KMS-11 (cell line): ENCODE results near the gene LIX1.

Source experiments
- H2AFZ ChIP-seq: fragments of 200-600 bp; sonication (generic); 2 replicates; pipeline ENCODE4 v1.6.1; 2016; ENCODE audit warnings: antibody characterized with exemption, mixed run types, low read depth
- H3K27ac ChIP-seq: fragments of 200-600 bp; sonication (generic); 2 replicates; pipeline ENCODE4 v1.6.1; 2016; ENCODE audit warnings: mild to moderate bottlenecking, mixed run types
- H3K27me3 ChIP-seq: fragments of 200-600 bp; sonication (generic); 2 replicates; pipeline ENCODE4 v1.6.1; 2017; ENCODE audit warnings: mild to moderate bottlenecking, low read depth, mixed run types, moderate library complexity; ENCODE audit not compliant: insufficient read depth
- H3K36me3 ChIP-seq: fragments of 200-600 bp; sonication (generic); 2 replicates; pipeline ENCODE4 v1.6.1; 2017; ENCODE audit warnings: mild to moderate bottlenecking, mixed run types; ENCODE audit not compliant: insufficient read depth
- H3K4me1 ChIP-seq: fragments of 200-600 bp; sonication (generic); 2 replicates; pipeline ENCODE4 v1.6.1; 2016; ENCODE audit warnings: mild to moderate bottlenecking, low read depth, mixed run types; ENCODE audit not compliant: poor library complexity, severe bottlenecking
- H3K4me2 ChIP-seq: fragments of 200-600 bp; sonication (generic); 2 replicates; pipeline ENCODE4 v1.7.0; 2016; ENCODE audit warnings: mild to moderate bottlenecking, mixed run types
- H3K4me3 ChIP-seq: fragments of 200-600 bp; sonication (generic); IDR thresholded peaks from 2 replicates; pipeline ENCODE4 v1.6.1; 2017; ENCODE audit warnings: low read depth, low read length, mixed read lengths; ENCODE audit not compliant: insufficient read depth
- H3K79me2 ChIP-seq: fragments of 200-600 bp; sonication (generic); 2 replicates; pipeline ENCODE4 v1.6.1; 2016; ENCODE audit warnings: low read depth, mixed run types; ENCODE audit not compliant: insufficient read depth
- H3K9ac ChIP-seq: fragments of 200-600 bp; sonication (generic); 2 replicates; pipeline ENCODE4 v1.6.1; 2016; ENCODE audit warnings: mild to moderate bottlenecking, mixed run types
- H4K20me1 ChIP-seq: fragments of 200-600 bp; sonication (generic); 2 replicates; pipeline ENCODE4 v1.6.1; 2016; ENCODE audit warnings: mild to moderate bottlenecking, mixed run types; ENCODE audit not compliant: insufficient read depth
- CTCF ChIP-seq: fragments of 200-600 bp; sonication (generic); conservative IDR thresholded peaks from 2 replicates; pipeline ENCODE4 v1.6.1; 2017; ENCODE audit warnings: low read depth, mild to moderate bottlenecking, antibody characterized with exemption, low read length, moderate library complexity, mixed read lengths

The LIX1 gene

GRCh38 chr5:97115932-97116331 lies 26.5 kb downstream of the LIX1 start:
- no peak overlapping the region for H3K27ac ChIP-seq
- H3K27me3 ChIP-seq: no peaks in the 10 kb centered on the region
- no peak overlapping the region for H3K9ac ChIP-seq
- no peak overlapping the region for H3K4me3 ChIP-seq
- no peaks in the 10 kb centered on the region for H3K79me2 ChIP-seq
- H3K4me2 ChIP-seq: no peak overlapping the region
- H2AFZ ChIP-seq: no peak overlapping the region
- H4K20me1 ChIP-seq: no peaks in the 10 kb centered on the region
- peaks cover 14% of the 10 kb centered on the region for H3K4me1 ChIP-seq
- no peaks in the 10 kb centered on the region for H3K36me3 ChIP-seq
- no peak for TF ChIP-seq CTCF

GRCh38 chr5:97112230-97112629 lies 30.2 kb downstream of the LIX1 start:
- no peak overlapping the region for H3K27ac ChIP-seq
- no peak for TF ChIP-seq CTCF
- peaks cover 14% of the 10 kb centered on the region for H3K4me1 ChIP-seq
- no peak overlapping the region for H3K4me2 ChIP-seq
- H2AFZ ChIP-seq: no peak overlapping the region
- no peaks in the 10 kb centered on the region for H3K79me2 ChIP-seq
- H4K20me1 ChIP-seq: no peaks in the 10 kb centered on the region
- H3K27me3 ChIP-seq: no peaks in the 10 kb centered on the region
- no peaks in the 10 kb centered on the region for H3K36me3 ChIP-seq
- H3K4me3 ChIP-seq: no peak overlapping the region
- H3K9ac ChIP-seq: no peak overlapping the region

- H2AFZ ChIP-seq: no peak overlapping the region
- no peak overlapping the region for H3K27ac ChIP-seq
- TF ChIP-seq CTCF: no peak
- no peak overlapping the region for H3K9ac ChIP-seq
- no peaks in the 10 kb centered on the region for H3K27me3 ChIP-seq
- H3K4me3 ChIP-seq: no peak overlapping the region
- no peaks in the 10 kb centered on the region for H3K36me3 ChIP-seq
- peaks cover 14% of the 10 kb centered on the region for H3K4me1 ChIP-seq
- no peaks in the 10 kb centered on the region for H4K20me1 ChIP-seq
- H3K4me2 ChIP-seq: no peak overlapping the region
- H3K79me2 ChIP-seq: no peaks in the 10 kb centered on the region
Measured at GRCh38 chr5:97111616-97112015, 30.8 kb downstream of the LIX1 start.

- H3K27me3 ChIP-seq: no peaks in the 10 kb centered on the region
- H3K4me1 ChIP-seq: peaks cover 11% of the 10 kb centered on the region
- H4K20me1 ChIP-seq: no peaks in the 10 kb centered on the region
- H3K4me3 ChIP-seq: no peak overlapping the region
- no peaks in the 10 kb centered on the region for H3K79me2 ChIP-seq
- H2AFZ ChIP-seq: no peak overlapping the region
- no peak overlapping the region for H3K27ac ChIP-seq
- TF ChIP-seq CTCF: no peak
- no peak overlapping the region for H3K9ac ChIP-seq
- no peaks in the 10 kb centered on the region for H3K36me3 ChIP-seq
- no peak overlapping the region for H3K4me2 ChIP-seq
Measured at GRCh38 chr5:97111004-97111403, 31.4 kb downstream of the LIX1 start.
